Suprapubic skin (tissue), 4 donors: Measurements from ENCODE around the gene IFI27.

Source experiments
- CTCF ChIP-seq, 2 donors: fragments of 200-600 bp in 1 of 2; fragments of 450-650 bp in 1 of 2; sonication (generic) in 1 of 2; IDR thresholded peaks; one replicate each; pipeline ENCODE4 v1.5.1; 2016 to 2019; ENCODE audit warnings: antibody characterized with exemption in 2 of 2, mild to moderate bottlenecking in 1 of 2, moderate library complexity in 1 of 2
- EP300 ChIP-seq: sonication (generic); formaldehyde crosslinking; IDR thresholded peaks from one replicate; pipeline ENCODE4 v1.6.1; 2017; ENCODE audit warnings: antibody characterized with exemption
- POLR2AphosphoS5 ChIP-seq, 3 donors: sonication (generic); formaldehyde crosslinking; IDR thresholded peaks; one replicate each; pipeline ENCODE4 v1.6.1; 2017; ENCODE audit warnings: antibody characterized with exemption in 3 of 3

- TF ChIP-seq CTCF (IDR thresholded peaks at IDR 0.05) = peak; percentile 91 to 98
- no peak for TF ChIP-seq EP300
- TF ChIP-seq POLR2AphosphoS5 (IDR thresholded peaks at IDR 0.05) = no peak
Measured at GRCh38 chr14:94136575-94137331, 26.2 kb downstream of the IFI27 start.
